H1 (cell line): ENCODE results near the gene KRT83. TPM values are rescaled to one million over a fixed set of nuclear protein-coding genes. Genes with fewer than 3 reads are reported as not detected.

ENCODE experiments used
- BRCA1 ChIP-seq: IDR thresholded peaks from 2 replicates; pipeline ENCODE4 v1.6.1; 2012; ENCODE audit warnings: low read depth, low read length, improper control_type of control experiment
- CBX5 ChIP-seq: fragments of 300-800, 300-1000 bp; sonication (generic); IDR thresholded peaks from 2 replicates; pipeline ENCODE4 v1.7.1; 2016; ENCODE audit warnings: antibody characterized with exemption, low read length, low read depth
- GTF2F1 ChIP-seq: IDR thresholded peaks from 2 replicates; pipeline ENCODE4 v1.6.1; 2012; ENCODE audit warnings: low read depth, low read length, improper control_type of control experiment, borderline replicate concordance
- HDAC6 ChIP-seq: IDR thresholded peaks from one replicate; pipeline ENCODE4 v1.7.1; 2012; ENCODE audit warnings: low read depth, mild to moderate bottlenecking, inconsistent platforms, low read length, moderate library complexity
- SIX5 ChIP-seq: IDR thresholded peaks from 2 replicates; pipeline ENCODE4 v1.6.1; 2011; ENCODE audit warnings: mild to moderate bottlenecking, low read depth, low read length
- SP1 ChIP-seq: IDR thresholded peaks from 2 replicates; pipeline ENCODE4 v1.6.1; 2011; ENCODE audit warnings: low read depth, low read length
- YY1 ChIP-seq: IDR thresholded peaks from 2 replicates; pipeline ENCODE4 v1.6.1; 2011; ENCODE audit warnings: low read depth, mild to moderate bottlenecking, low read length
- polyA plus RNA-seq, 7 experiments: library from polyadenylated mRNA; depleted of rRNA in 3 of 7; stranded (reverse) in 5 of 7; unstranded in 2 of 7; fragments of >200 nt in 5 of 7; fragments of 200-250 nt in 2 of 7; gene quantifications; 1 replicate in 5 of 7; 2 replicates in 1 of 7; 4 replicates in 1 of 7; pipeline versions ENCODE4 v1.2.1 to v1.2.3, GENCODE V29; 2011 to 2013; ENCODE audit warnings: missing spikeins in 2 of 7, mixed read lengths in 2 of 7
- total RNA-seq: library from RNA; stranded (reverse); fragmentation: NEBNext Ultra II Directional; extraction: Animal tissue kit (Norgen Biotek cat#: 25700); gene quantifications from 2 replicates; pipeline ENCODE4 v1.2.1, GENCODE V29; 2021
- TF ChIP-seq, protein P1 (sequence below): IDR thresholded peaks from 2 replicates; pipeline ENCODE4 v1.6.1; 2011; ENCODE audit warnings: low read depth, mild to moderate bottlenecking, low read length; ENCODE audit not compliant: insufficient read depth

The KRT83 gene
- total and polyA plus RNA-seq, 2 of the 8 experiments (the other 6 are each of a cell fraction or from before 2014, with no cell fraction given): not detected

DNA sequence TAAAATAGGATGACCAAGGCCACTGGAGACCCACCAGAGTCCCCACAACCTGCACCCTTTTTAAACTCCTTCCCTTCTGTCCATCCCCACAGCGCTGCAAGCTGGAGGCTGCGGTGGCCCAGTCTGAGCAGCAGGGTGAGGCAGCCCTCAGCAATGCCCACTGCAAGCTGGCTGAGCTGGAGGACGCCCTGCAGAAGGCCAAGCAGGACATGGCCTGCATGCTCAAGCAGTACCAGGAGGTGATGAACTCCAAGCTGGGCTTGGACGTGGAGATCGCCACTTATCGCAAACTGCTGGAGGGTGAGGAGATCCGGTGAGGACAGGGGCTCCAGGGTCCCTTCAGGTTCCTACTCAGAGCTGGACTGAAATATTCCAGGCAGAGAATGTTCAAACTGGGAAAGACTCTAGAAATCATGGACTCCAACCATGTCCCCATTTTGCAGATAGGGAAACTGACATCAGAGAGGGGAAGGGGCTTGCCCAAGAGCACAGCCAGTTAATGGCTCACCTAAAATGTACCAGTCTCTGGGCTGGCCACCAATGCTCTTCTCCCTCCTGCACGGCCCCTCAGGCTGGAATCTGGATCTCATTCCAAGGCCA, 28.9 kb upstream of the KRT83 start (continued):
- TF ChIP-seq SP1: no peak
- no peak for TF ChIP-seq HDAC6
- no peak for TF ChIP-seq YY1
- TF ChIP-seq SIX5: no peak
- TF ChIP-seq GTF2F1: no peak
- TF ChIP-seq, protein P1, sequence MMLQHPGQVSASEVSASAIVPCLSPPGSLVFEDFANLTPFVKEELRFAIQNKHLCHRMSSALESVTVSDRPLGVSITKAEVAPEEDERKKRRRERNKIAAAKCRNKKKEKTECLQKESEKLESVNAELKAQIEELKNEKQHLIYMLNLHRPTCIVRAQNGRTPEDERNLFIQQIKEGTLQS: no peak
- no peak for TF ChIP-seq BRCA1
- no peak for TF ChIP-seq CBX5
